Panc1 (cell line): ENCODE results near the gene SLX4IP. TPM values are rescaled to one million over a fixed set of nuclear protein-coding genes. Genes with fewer than 3 reads are reported as not detected.

Source experiments
- ATAC-seq: fragments of 200-7000 bp; cut with Tn5 transposase; 2 replicates; pipeline ENCODE4 v1.9.1; 2020; ENCODE audit warnings: mild to moderate bottlenecking, moderate library complexity
- BruUV-seq: library from RNA; stranded (reverse); fragments of 400-500 nt; replicated peaks from 2 replicates; lab custom pipeline; 2021; lab: Mats Ljungman, UMichigan
- CTCF ChIA-PET: fragments of 300-600 bp; sonication (Branson Sonifier 250); formaldehyde crosslinking; loops from one replicate; lab custom pipeline; 2022; ENCODE audit warnings: antibody characterized with exemption; lab: Charles Lee
- POLR2A ChIA-PET: fragments of 300-600 bp; sonication (Branson Sonifier 250); formaldehyde crosslinking; loops from one replicate; lab custom pipeline; 2022; ENCODE audit warnings: antibody characterized with exemption; lab: Charles Lee
- DNase-seq: peaks from one replicate; pipeline ENCODE4 v3.0.0-alpha.2; 2010; ENCODE audit warnings: low read depth, low spot score
- H3K27ac ChIP-seq: 2 replicates; pipeline ENCODE4 v1.5.1; 2011; ENCODE audit warnings: mild to moderate bottlenecking, low read length, inconsistent platforms
- H3K27me3 ChIP-seq: fragments of 200-500 bp; sonication (Bioruptor generic); 2 replicates; pipeline ENCODE4 v1.6.0; 2014; ENCODE audit warnings: low read length, inconsistent platforms; ENCODE audit not compliant: control insufficient read depth, insufficient read depth
- H3K36me3 ChIP-seq: fragments of 200-500 bp; sonication (Bioruptor generic); 2 replicates; pipeline ENCODE4 v1.5.1; 2014; ENCODE audit warnings: inconsistent platforms, mild to moderate bottlenecking, low read length, moderate library complexity; ENCODE audit not compliant: control insufficient read depth, insufficient read depth
- H3K4me1 ChIP-seq: 2 replicates; pipeline ENCODE4 v1.5.1; 2011; ENCODE audit warnings: inconsistent platforms, mild to moderate bottlenecking, low read length, moderate library complexity; ENCODE audit not compliant: control insufficient read depth, insufficient read depth
- H3K4me3 ChIP-seq, 2 experiments: 2 replicates each; pipeline ENCODE4 v1.5.1; 2011 to 2012; ENCODE audit warnings: low read depth in 2 of 2, low read length in 2 of 2, mild to moderate bottlenecking in 2 of 2, inconsistent platforms in 1 of 2, moderate library complexity in 1 of 2
- H3K9me3 ChIP-seq: fragments of 200-500 bp; sonication (Bioruptor generic); 2 replicates; pipeline ENCODE4 v1.5.1; 2014; ENCODE audit warnings: low read depth, mild to moderate bottlenecking, inconsistent platforms, low read length, moderate library complexity; ENCODE audit not compliant: control insufficient read depth, insufficient read depth
- POLR2AphosphoS5 ChIP-seq: IDR thresholded peaks from 2 replicates; pipeline ENCODE4 v1.6.1; 2012; ENCODE audit warnings: mild to moderate bottlenecking, low read depth, low read length, moderate library complexity
- SIN3A ChIP-seq: IDR thresholded peaks from 2 replicates; pipeline ENCODE4 v1.6.1; 2012; ENCODE audit warnings: low read depth, mild to moderate bottlenecking, low read length, moderate library complexity, borderline replicate concordance; ENCODE audit not compliant: insufficient read depth
- TCF7L2 ChIP-seq: IDR thresholded peaks from 2 replicates; pipeline ENCODE4 v1.6.1; 2011; ENCODE audit warnings: mild to moderate bottlenecking, low read depth, low read length, inconsistent platforms
- in situ Hi-C: cut with HindIII; loops from 2 replicates; pipeline ENCODE4 v1.10.0; 2016; ENCODE audit warnings: low sequenced_read_pairs, low pct_unique_long_range_greater_than_20kb
- intact Hi-C: fragments of 100-400 bp; cut with micrococcal nuclease; formaldehyde crosslinking; loops from one replicate; pipeline ENCODE4 v1.10.0; 2022; ENCODE audit not compliant: unreplicated experiment
- total RNA-seq: library from RNA; stranded (reverse); gene quantifications from one replicate; pipeline ENCODE4 v1.2.1, GENCODE V29; 2021; ENCODE audit not compliant: unreplicated experiment
- TF ChIP-seq, protein P1 (sequence below): fragments of 450-650 bp; IDR thresholded peaks from 2 replicates; pipeline ENCODE4 v1.5.1; 2017; ENCODE audit warnings: mild to moderate bottlenecking
- TF ChIP-seq, protein P2 (sequence below), 2 experiments: IDR thresholded peaks; 2 replicates each; pipeline ENCODE4 v1.6.1; 2011 to 2012; ENCODE audit warnings: low read depth in 2 of 2, control low read depth in 1 of 2, low read length in 1 of 2, mild to moderate bottlenecking in 1 of 2, moderate library complexity in 1 of 2; ENCODE audit not compliant: insufficient read depth in 1 of 2

The SLX4IP gene
- total RNA-seq, 1 experiment from 2014 or later: 5.4 TPM

DNA sequence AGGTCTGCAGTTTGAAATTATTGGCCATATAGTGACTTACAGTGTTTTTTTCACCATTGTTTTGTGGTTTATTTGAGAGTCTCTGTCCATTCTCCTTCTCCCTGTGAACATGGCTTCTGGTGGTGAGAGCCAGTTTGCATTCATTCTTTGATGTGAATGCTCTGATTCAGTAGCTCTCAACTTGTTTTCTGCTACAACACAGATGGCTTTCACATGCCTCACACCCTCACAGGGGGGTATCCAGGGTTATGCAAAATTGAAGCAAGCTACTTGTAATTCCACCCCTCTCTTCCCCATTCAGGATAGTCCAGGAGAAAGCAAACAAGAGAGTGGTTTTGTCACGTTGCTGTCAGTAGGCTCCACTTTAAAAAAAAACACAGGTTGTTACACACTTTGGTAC lies 55.6 kb downstream of the SLX4IP start:
- no TSS peak for BruUV-seq
- no peak for DNase-seq
- intact Hi-C loops (no loop called here), in situ Hi-C loops (no loop called here)
- TF ChIP-seq POLR2AphosphoS5 (no peak), SIN3A (no peak), TCF7L2 (no peak)
- TF ChIP-seq, protein P1, sequence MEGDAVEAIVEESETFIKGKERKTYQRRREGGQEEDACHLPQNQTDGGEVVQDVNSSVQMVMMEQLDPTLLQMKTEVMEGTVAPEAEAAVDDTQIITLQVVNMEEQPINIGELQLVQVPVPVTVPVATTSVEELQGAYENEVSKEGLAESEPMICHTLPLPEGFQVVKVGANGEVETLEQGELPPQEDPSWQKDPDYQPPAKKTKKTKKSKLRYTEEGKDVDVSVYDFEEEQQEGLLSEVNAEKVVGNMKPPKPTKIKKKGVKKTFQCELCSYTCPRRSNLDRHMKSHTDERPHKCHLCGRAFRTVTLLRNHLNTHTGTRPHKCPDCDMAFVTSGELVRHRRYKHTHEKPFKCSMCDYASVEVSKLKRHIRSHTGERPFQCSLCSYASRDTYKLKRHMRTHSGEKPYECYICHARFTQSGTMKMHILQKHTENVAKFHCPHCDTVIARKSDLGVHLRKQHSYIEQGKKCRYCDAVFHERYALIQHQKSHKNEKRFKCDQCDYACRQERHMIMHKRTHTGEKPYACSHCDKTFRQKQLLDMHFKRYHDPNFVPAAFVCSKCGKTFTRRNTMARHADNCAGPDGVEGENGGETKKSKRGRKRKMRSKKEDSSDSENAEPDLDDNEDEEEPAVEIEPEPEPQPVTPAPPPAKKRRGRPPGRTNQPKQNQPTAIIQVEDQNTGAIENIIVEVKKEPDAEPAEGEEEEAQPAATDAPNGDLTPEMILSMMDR: no peak
- TF ChIP-seq, protein P2, sequence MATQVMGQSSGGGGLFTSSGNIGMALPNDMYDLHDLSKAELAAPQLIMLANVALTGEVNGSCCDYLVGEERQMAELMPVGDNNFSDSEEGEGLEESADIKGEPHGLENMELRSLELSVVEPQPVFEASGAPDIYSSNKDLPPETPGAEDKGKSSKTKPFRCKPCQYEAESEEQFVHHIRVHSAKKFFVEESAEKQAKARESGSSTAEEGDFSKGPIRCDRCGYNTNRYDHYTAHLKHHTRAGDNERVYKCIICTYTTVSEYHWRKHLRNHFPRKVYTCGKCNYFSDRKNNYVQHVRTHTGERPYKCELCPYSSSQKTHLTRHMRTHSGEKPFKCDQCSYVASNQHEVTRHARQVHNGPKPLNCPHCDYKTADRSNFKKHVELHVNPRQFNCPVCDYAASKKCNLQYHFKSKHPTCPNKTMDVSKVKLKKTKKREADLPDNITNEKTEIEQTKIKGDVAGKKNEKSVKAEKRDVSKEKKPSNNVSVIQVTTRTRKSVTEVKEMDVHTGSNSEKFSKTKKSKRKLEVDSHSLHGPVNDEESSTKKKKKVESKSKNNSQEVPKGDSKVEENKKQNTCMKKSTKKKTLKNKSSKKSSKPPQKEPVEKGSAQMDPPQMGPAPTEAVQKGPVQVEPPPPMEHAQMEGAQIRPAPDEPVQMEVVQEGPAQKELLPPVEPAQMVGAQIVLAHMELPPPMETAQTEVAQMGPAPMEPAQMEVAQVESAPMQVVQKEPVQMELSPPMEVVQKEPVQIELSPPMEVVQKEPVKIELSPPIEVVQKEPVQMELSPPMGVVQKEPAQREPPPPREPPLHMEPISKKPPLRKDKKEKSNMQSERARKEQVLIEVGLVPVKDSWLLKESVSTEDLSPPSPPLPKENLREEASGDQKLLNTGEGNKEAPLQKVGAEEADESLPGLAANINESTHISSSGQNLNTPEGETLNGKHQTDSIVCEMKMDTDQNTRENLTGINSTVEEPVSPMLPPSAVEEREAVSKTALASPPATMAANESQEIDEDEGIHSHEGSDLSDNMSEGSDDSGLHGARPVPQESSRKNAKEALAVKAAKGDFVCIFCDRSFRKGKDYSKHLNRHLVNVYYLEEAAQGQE (IDR thresholded peaks at IDR 0.05; ENCODE audit: insufficient read depth in 1 of 2, low read depth in 2 of 2, low read length in 1 of 2): no peak
- Histone ChIP-seq H3K9me3 (no peaks in the 10 kb centered on the region), H3K4me1 (no peaks in the 10 kb centered on the region), H3K27me3 (no peaks in the 10 kb centered on the region), H3K36me3 (no peaks in the 10 kb centered on the region), H3K4me3 (no peak overlapping the region), H3K27ac (no peak overlapping the region)
- POLR2A ChIA-PET: no interaction called here
- CTCF ChIA-PET: no interaction called here
- no peak for ATAC-seq

DNA sequence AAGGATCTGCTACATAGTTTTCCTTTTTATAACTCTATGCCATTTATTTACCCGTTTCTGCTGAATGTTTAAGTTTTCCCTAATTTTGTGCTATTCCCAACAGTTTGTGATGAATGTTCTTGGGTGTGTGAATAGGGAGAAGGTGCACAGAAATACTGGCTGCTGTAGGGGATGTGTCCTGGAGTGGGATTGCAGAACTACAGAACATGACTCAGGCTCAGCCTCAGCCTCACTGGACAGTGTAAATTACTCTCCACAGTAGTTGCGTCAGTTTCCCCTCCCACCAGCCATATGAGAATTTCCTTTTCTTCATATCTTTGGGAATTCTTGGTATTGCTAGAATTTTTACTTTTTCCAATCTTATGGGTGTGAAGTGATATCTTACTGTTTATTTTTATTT lies 57.0 kb downstream of the SLX4IP start:
- intact Hi-C loops (no loop called here), in situ Hi-C loops (no loop called here)
- TF ChIP-seq, protein P1: no peak
- TF ChIP-seq POLR2AphosphoS5 (no peak), TCF7L2 (no peak), SIN3A (no peak)
- TF ChIP-seq, protein P2 (IDR thresholded peaks at IDR 0.05; ENCODE audit: insufficient read depth in 1 of 2, low read depth in 2 of 2, low read length in 1 of 2): no peak
- Histone ChIP-seq H3K9me3 (no peaks in the 10 kb centered on the region), H3K4me1 (no peaks in the 10 kb centered on the region), H3K27me3 (no peaks in the 10 kb centered on the region), H3K36me3 (no peaks in the 10 kb centered on the region), H3K4me3 (no peak overlapping the region), H3K27ac (no peak overlapping the region)
- POLR2A ChIA-PET: no interaction called here
- CTCF ChIA-PET: no interaction called here
- BruUV-seq: no TSS peak
- ATAC-seq (no peak), DNase-seq (no peak)
